T follicular helper cell (primary cell): ENCODE data around the gene RTL9.
"Not testable (repeated sequence)": the region's sequence is repeated elsewhere in the genome, so short reads cannot be mapped to it uniquely, and the experiment has no call there.

Source experiments
- DNase-seq: peaks from one replicate; pipeline ENCODE4 v3.0.0-alpha.2; 2020; ENCODE audit warnings: low read depth

RTL9 gene

DNA sequence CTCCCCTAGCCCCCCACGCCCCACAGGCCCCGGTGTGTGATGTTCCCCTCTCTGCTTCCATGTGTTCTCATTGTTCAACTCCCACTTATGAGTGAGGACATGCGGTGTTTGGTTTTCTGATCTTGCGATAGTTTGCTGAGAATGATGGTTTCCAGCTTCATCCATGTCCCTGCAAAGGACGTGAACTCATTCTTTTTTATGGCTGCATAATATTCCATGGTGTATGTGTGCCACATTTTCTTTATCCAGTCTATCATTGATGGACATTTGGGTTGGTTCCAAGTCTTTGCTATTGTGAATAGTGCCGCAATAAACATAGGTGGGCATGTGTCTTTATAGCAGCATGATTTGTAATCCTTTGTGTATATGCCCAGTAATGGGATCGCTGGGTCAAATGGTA, 47.6 kb downstream of the RTL9 start:
- not testable (repeated sequence) for DNase-seq

DNA sequence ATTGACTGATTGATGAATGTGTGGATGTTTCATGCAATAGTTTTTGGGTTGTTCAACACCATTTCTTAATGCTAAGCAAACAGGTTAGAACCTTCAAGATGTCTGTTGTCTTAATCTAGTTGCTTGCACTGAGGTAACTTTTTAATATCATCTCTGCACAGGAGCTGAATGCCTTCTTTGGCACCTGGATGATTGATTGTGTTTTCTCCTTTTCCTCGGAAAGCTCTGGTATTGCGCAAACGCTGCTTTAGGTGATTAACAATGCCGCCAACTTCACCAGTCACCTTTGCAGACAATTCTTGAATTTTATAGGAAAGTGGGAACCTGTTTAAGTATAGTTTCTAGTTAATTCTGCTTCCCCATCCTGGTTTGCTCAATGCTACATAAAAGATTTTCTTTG, 48.2 kb downstream of the RTL9 start:
- DNase-seq: no peak

DNA sequence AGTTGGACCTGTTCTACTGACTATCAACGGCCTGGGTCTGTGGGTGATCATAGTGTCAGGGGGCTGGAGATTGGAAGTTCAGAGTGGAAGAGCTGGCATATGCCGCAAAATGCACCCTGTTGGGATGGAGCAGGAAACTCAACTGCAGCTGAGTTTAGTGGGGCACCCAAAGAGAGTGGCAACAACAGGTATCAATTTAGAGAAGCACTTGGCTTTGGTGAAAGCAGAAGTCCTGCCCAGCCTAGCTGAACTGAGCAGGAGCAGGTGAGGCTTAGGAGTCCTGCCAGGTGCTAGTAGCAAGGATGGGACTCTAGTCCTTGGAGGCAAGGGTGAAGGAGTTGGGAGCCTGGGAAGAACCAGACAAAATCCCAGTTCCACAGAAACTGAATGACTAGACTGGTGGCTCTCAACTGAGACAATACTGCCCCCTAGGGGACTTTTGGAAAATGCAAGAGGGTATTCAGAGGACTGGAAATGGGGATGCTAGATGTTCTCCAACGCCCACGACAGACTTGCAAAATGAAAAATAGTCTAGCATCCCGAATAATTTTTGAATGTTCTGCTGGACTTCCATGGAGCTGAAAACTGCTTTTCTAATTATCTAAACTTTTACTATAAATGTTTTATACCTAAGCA, 49.4 kb downstream of the RTL9 start:
- DNase-seq: peak; percentile 30
